ENCODE results near the gene EEF2K.

Gene EEF2K

GRCh38 chr16:22177968-22178930 is 27.8 kb upstream of the EEF2K start:
- Histone ChIP-seq H3K4me1 (ENCODE audit: control insufficient read depth, low read length) (no peaks in the 10 kb centered on the region), H4K20me1 (ENCODE audit: control insufficient read depth, insufficient read depth, low read depth, low read length) (no peaks in the 10 kb centered on the region), H3K4me2 (ENCODE audit: low read length) (no peak overlapping the region), H3K9me2 (replicated peaks; ENCODE audit: control insufficient read depth, low read length) (no peaks in the 10 kb centered on the region), H3F3A (ENCODE audit: control insufficient read depth, insufficient read depth) (no peaks in the 10 kb centered on the region), H3K27ac (ENCODE audit: low read depth, low read length) (no peak overlapping the region), H3K36me3 (ENCODE audit: control insufficient read depth, low read length) (no peaks in the 10 kb centered on the region), H3K79me2 (ENCODE audit: control insufficient read depth, low read length) (no peaks in the 10 kb centered on the region), H3K4me3 (ENCODE audit: low read length) (no peak overlapping the region), H3K27me3 (ENCODE audit: control insufficient read depth, low read length) (peaks cover 6% of the 10 kb centered on the region; the same call in 1 of the 2 replicates), H3K9me3 (ENCODE audit: control insufficient read depth, insufficient read depth, low read length) (no peaks in the 10 kb centered on the region)
- TF ChIP-seq EZH2phosphoT487 (IDR thresholded peaks at IDR 0.05; ENCODE audit: borderline replicate concordance, low read length), result no peak
- TF ChIP-seq, protein P1, sequence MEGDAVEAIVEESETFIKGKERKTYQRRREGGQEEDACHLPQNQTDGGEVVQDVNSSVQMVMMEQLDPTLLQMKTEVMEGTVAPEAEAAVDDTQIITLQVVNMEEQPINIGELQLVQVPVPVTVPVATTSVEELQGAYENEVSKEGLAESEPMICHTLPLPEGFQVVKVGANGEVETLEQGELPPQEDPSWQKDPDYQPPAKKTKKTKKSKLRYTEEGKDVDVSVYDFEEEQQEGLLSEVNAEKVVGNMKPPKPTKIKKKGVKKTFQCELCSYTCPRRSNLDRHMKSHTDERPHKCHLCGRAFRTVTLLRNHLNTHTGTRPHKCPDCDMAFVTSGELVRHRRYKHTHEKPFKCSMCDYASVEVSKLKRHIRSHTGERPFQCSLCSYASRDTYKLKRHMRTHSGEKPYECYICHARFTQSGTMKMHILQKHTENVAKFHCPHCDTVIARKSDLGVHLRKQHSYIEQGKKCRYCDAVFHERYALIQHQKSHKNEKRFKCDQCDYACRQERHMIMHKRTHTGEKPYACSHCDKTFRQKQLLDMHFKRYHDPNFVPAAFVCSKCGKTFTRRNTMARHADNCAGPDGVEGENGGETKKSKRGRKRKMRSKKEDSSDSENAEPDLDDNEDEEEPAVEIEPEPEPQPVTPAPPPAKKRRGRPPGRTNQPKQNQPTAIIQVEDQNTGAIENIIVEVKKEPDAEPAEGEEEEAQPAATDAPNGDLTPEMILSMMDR (IDR thresholded peaks at IDR 0.05; ENCODE audit: low read depth, low read length, poor library complexity, severe bottlenecking), result no peak

GRCh38 chr16:22181426-22181825 is 24.7 kb upstream of the EEF2K start:
- no peaks in the 10 kb centered on the region for H4K20me1 ChIP-seq (ENCODE audit: control insufficient read depth, insufficient read depth, low read depth, low read length)
- H3K27ac ChIP-seq (ENCODE audit: low read depth, low read length), result no peak overlapping the region
- no peaks in the 10 kb centered on the region for H3K36me3 ChIP-seq (ENCODE audit: control insufficient read depth, low read length)

GRCh38 chr16:22181843-22182242 is 24.2 kb upstream of the EEF2K start:
- H4K20me1 ChIP-seq (ENCODE audit: control insufficient read depth, insufficient read depth, low read depth, low read length), result no peaks in the 10 kb centered on the region
- no peaks in the 10 kb centered on the region for H3F3A ChIP-seq (ENCODE audit: control insufficient read depth, insufficient read depth)
- no peaks in the 10 kb centered on the region for H3K9me3 ChIP-seq (ENCODE audit: control insufficient read depth, insufficient read depth, low read length)
- H3K27ac ChIP-seq (ENCODE audit: low read depth, low read length), result no peak overlapping the region
- H3K27me3 ChIP-seq (ENCODE audit: control insufficient read depth, low read length), result peaks cover 6% of the 10 kb centered on the region; the same call in 1 of the 2 replicates
- TF ChIP-seq, protein P1 (IDR thresholded peaks at IDR 0.05; ENCODE audit: low read depth, low read length, poor library complexity, severe bottlenecking), result no peak
- TF ChIP-seq EZH2phosphoT487 (IDR thresholded peaks at IDR 0.05; ENCODE audit: borderline replicate concordance, low read length), result no peak
- H3K9me2 ChIP-seq (replicated peaks; ENCODE audit: control insufficient read depth, low read length), result no peaks in the 10 kb centered on the region
- no peak overlapping the region for H3K4me2 ChIP-seq (ENCODE audit: low read length)
- H3K4me3 ChIP-seq (ENCODE audit: low read length), result no peak overlapping the region
- H3K36me3 ChIP-seq (ENCODE audit: control insufficient read depth, low read length), result no peaks in the 10 kb centered on the region
- no peaks in the 10 kb centered on the region for H3K4me1 ChIP-seq (ENCODE audit: control insufficient read depth, low read length)
- H3K79me2 ChIP-seq (ENCODE audit: control insufficient read depth, low read length), result no peaks in the 10 kb centered on the region

More at GRCh38 chr16:22181426-22181825, 24.7 kb upstream of the EEF2K start:
- TF ChIP-seq EZH2phosphoT487 (IDR thresholded peaks at IDR 0.05; ENCODE audit: borderline replicate concordance, low read length), result no peak
- TF ChIP-seq, protein P1 (IDR thresholded peaks at IDR 0.05; ENCODE audit: low read depth, low read length, poor library complexity, severe bottlenecking), result no peak
- Histone ChIP-seq H3K4me3 (ENCODE audit: low read length) (no peak overlapping the region), H3K4me2 (ENCODE audit: low read length) (no peak overlapping the region), H3K9me3 (ENCODE audit: control insufficient read depth, insufficient read depth, low read length) (no peaks in the 10 kb centered on the region), H3K79me2 (ENCODE audit: control insufficient read depth, low read length) (no peaks in the 10 kb centered on the region), H3K4me1 (ENCODE audit: control insufficient read depth, low read length) (no peaks in the 10 kb centered on the region), H3F3A (ENCODE audit: control insufficient read depth, insufficient read depth) (no peaks in the 10 kb centered on the region), H3K9me2 (replicated peaks; ENCODE audit: control insufficient read depth, low read length) (no peaks in the 10 kb centered on the region), H3K27me3 (ENCODE audit: control insufficient read depth, low read length) (peaks cover 6% of the 10 kb centered on the region; the same call in 1 of the 2 replicates)

All from DOHH2 (cell line).